ENCODE results near the gene GJB5.

DNA sequence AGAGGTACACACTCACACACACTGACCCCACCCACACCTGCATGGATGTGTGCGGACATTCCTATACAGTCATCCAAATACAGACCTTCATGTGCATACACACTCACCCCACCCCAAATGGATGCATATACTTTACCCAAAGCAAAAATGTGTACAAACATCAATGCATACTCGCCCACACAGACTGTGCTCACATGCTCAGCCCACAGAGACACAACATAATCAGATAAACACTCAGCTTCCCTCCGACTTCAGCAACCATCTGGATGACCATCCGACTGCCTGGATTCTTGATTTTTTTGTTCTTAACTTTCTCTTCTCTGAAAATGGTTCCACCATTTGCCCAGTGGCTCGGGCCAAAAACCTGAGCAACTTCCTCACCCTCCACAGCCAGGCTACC is 24.4 kb upstream of the GJB5 start:
- TF ChIP-seq, protein P1, sequence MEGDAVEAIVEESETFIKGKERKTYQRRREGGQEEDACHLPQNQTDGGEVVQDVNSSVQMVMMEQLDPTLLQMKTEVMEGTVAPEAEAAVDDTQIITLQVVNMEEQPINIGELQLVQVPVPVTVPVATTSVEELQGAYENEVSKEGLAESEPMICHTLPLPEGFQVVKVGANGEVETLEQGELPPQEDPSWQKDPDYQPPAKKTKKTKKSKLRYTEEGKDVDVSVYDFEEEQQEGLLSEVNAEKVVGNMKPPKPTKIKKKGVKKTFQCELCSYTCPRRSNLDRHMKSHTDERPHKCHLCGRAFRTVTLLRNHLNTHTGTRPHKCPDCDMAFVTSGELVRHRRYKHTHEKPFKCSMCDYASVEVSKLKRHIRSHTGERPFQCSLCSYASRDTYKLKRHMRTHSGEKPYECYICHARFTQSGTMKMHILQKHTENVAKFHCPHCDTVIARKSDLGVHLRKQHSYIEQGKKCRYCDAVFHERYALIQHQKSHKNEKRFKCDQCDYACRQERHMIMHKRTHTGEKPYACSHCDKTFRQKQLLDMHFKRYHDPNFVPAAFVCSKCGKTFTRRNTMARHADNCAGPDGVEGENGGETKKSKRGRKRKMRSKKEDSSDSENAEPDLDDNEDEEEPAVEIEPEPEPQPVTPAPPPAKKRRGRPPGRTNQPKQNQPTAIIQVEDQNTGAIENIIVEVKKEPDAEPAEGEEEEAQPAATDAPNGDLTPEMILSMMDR (IDR thresholded peaks at IDR 0.05; ENCODE audit: insufficient read depth, low read length, poor library complexity, severe bottlenecking): no peak
- no peak for TF ChIP-seq EZH2phosphoT487 (conservative IDR thresholded peaks at IDR 0.05; ENCODE audit: low read length)
